ENCODE results near the gene SLC28A3.

SLC28A3 gene

GRCh38 chr9:84228130-84228720 is 112.3 kb downstream of the SLC28A3 start:
- H3K4me3 ChIP-seq (replicated peaks; ENCODE audit: insufficient read depth, low read length) = no peak overlapping the region
- no peaks in the 10 kb centered on the region for H3K27me3 ChIP-seq (ENCODE audit: insufficient read depth, poor library complexity, severe bottlenecking)
- H3K27ac ChIP-seq (replicated peaks) = no peak overlapping the region
- no peak for DNase-seq (ENCODE audit: low read depth in 1 of 2, low spot score in 1 of 2)
- TF ChIP-seq POLR2AphosphoS5 (IDR thresholded peaks at IDR 0.05; ENCODE audit: low read depth) = no peak
- TF ChIP-seq GABPA (IDR thresholded peaks at IDR 0.05; ENCODE audit: low read depth) = no peak
- no peak for TF ChIP-seq CTCF (IDR thresholded peaks at IDR 0.05; ENCODE audit: insufficient read depth, low read length)
- no peak for TF ChIP-seq REST (IDR thresholded peaks at IDR 0.05; ENCODE audit: insufficient replicate concordance, low read depth)
- no peak for TF ChIP-seq SPI1 (IDR thresholded peaks at IDR 0.05; ENCODE audit: borderline replicate concordance, low read depth)

- Histone ChIP-seq H3K27ac (replicated peaks) (no peak overlapping the region), H3K27me3 (ENCODE audit: insufficient read depth, poor library complexity, severe bottlenecking) (no peaks in the 10 kb centered on the region), H3K4me3 (replicated peaks; ENCODE audit: insufficient read depth, low read length) (no peak overlapping the region)
- no peak for DNase-seq (ENCODE audit: low read depth in 1 of 2, low spot score in 1 of 2)
- TF ChIP-seq GABPA (IDR thresholded peaks at IDR 0.05; ENCODE audit: low read depth) = no peak
- TF ChIP-seq SPI1 (IDR thresholded peaks at IDR 0.05; ENCODE audit: borderline replicate concordance, low read depth) = no peak
- TF ChIP-seq REST (IDR thresholded peaks at IDR 0.05; ENCODE audit: insufficient replicate concordance, low read depth) = no peak
- TF ChIP-seq POLR2AphosphoS5 (IDR thresholded peaks at IDR 0.05; ENCODE audit: low read depth) = no peak
- no peak for TF ChIP-seq CTCF (IDR thresholded peaks at IDR 0.05; ENCODE audit: insufficient read depth, low read length)
These were observed 114.4 kb downstream of the SLC28A3 start for GRCh38 chr9:84226126-84226525.

All from HL-60 (cell line).